Measurements from ENCODE around the gene CDH11. TPM values are rescaled to one million over a fixed set of nuclear protein-coding genes. Genes with fewer than 3 reads are reported as not detected.

CDH11 gene
- total RNA-seq, 3 donors from 2014 or later = 6.4 to 24.7 (median 12.6) TPM

DNA sequence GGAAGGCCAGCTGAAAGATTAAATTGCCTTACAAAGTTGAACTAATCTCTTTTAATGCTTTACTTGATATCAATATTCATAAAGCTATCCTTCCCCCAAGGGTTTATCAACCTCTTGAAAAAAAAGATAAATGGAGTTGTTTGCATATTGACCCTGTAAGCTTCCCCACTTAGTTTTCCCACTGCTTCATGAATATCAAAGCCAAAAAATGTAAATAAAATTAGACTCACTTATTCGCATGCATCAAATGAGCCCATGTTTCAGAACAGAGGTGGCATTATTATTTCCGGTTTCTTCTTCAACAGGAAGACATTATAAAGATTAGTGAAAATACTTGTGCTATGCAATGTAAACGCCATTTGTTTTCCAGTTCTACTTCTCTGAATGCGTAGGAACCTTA lies 150.7 kb downstream of the CDH11 start:
- H3K4me3 ChIP-seq = no peak overlapping the region

DNA sequence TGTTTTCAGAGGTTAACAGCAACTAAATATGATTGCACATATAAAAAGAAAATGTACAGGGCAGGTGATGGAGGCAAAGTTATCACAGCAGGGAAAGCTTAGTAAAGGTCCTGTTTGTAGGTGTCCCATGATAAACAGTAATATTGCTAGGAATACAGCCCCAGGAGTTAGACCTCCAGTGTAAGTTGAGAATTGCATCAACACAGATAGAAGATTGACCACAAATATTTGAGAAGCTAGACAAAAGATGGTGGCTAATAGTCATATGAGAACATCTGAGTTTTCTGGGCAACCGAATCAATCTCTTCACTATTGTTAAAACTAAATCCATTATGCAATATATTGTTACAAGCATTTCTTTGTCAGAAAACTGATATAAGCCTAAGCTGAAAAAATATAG lies 152.6 kb downstream of the CDH11 start:
- Histone ChIP-seq H3K9me3 (no peaks in the 10 kb centered on the region), H3K4me3 (no peak overlapping the region), H3K36me3 (ENCODE audit: low read depth) (no peaks in the 10 kb centered on the region), H3K4me1 (ENCODE audit: low read depth) (no peaks in the 10 kb centered on the region)
- intact Hi-C loops (cut with DNase I, micrococcal nuclease) = no loop called here
- DNase-seq (no peak), ATAC-seq (no peak)
- TF ChIP-seq, protein P1, sequence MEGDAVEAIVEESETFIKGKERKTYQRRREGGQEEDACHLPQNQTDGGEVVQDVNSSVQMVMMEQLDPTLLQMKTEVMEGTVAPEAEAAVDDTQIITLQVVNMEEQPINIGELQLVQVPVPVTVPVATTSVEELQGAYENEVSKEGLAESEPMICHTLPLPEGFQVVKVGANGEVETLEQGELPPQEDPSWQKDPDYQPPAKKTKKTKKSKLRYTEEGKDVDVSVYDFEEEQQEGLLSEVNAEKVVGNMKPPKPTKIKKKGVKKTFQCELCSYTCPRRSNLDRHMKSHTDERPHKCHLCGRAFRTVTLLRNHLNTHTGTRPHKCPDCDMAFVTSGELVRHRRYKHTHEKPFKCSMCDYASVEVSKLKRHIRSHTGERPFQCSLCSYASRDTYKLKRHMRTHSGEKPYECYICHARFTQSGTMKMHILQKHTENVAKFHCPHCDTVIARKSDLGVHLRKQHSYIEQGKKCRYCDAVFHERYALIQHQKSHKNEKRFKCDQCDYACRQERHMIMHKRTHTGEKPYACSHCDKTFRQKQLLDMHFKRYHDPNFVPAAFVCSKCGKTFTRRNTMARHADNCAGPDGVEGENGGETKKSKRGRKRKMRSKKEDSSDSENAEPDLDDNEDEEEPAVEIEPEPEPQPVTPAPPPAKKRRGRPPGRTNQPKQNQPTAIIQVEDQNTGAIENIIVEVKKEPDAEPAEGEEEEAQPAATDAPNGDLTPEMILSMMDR (IDR thresholded peaks at IDR 0.05) = no peak

More for the DNA sequence above, 150.7 kb downstream of the CDH11 start:
- no peak for ATAC-seq
- no peak for DNase-seq
- TF ChIP-seq, protein P1 (IDR thresholded peaks at IDR 0.05) = no peak
- H3K36me3 ChIP-seq (ENCODE audit: low read depth) = no peaks in the 10 kb centered on the region
- H3K4me1 ChIP-seq (ENCODE audit: low read depth) = no peaks in the 10 kb centered on the region
- H3K9me3 ChIP-seq = no peaks in the 10 kb centered on the region
- intact Hi-C loops (cut with DNase I, micrococcal nuclease) = no loop called here

DNA sequence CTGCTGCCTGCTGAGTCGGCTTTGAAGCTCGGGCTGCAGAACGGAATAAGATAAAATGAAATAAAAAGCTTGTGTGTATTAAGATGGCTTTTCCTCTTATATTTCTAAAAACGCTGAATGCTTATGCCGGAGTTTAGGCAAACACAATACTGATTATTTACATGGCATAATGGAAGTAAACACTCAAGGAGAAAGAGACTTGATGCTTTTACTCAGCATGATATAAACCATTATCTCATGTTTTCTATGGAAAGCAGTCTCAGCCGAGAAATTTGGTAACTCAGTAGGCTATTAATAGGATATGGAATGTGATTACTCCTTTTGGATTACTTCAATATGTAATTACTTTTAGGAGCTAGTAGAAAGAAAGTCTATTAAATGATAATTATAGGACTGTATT lies 153.3 kb downstream of the CDH11 start:
- TF ChIP-seq, protein P1 (IDR thresholded peaks at IDR 0.05) = no peak
- intact Hi-C loops (cut with DNase I, micrococcal nuclease) = no loop called here
- no peaks in the 10 kb centered on the region for H3K4me1 ChIP-seq (ENCODE audit: low read depth)
- DNase-seq (no peak), ATAC-seq (no peak)
- no peaks in the 10 kb centered on the region for H3K9me3 ChIP-seq
- H3K36me3 ChIP-seq (ENCODE audit: low read depth) = no peaks in the 10 kb centered on the region
- no peak overlapping the region for H3K4me3 ChIP-seq

DNA sequence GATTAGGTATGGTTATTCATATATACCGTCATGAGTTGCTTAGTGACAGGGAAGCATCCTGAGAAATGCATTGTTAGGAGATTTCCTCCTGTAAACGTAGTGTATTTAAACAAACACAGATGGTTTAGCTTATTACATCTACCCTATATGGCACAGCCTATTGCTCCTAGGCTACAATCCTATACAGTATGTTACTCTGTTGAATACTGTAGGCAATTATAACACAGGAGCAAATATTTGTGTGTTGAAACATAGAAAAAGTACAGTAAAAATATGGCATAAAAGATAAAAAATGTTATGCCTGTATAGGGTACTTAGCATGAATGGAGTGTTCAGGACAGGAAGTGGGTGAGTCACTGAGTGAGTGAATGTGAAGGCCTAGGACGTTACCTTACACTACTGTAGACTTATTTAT lies 157.7 kb downstream of the CDH11 start:
- TF ChIP-seq, protein P1 (IDR thresholded peaks at IDR 0.05) = no peak
- DNase-seq (no peak), ATAC-seq (peak; percentile 22)
- Histone ChIP-seq H3K9me3 (no peaks in the 10 kb centered on the region), H3K4me3 (no peak overlapping the region), H3K36me3 (ENCODE audit: low read depth) (no peaks in the 10 kb centered on the region), H3K4me1 (ENCODE audit: low read depth) (no peaks in the 10 kb centered on the region)
- intact Hi-C loops (cut with DNase I, micrococcal nuclease) = no loop called here

DNA sequence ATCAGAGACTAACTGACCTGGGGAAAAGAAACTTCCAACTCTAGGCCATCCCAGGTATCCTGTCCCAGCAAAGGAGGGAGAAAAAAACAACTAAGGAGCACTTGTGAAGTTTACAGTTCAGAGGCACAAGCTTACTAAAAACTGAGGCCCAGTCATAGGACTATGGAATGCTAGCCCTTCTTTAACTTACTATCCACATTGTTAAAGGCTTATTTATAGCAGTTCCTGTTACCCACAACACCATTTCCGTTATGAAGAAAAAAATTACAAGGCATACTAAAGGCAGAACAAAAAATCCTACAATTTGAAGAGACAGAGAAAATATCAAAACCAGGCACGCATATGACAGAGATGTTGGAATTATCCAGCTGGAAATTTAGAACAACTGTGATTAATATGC lies 159.1 kb downstream of the CDH11 start:
- Histone ChIP-seq H3K4me3 (no peak overlapping the region), H3K4me1 (ENCODE audit: low read depth) (no peaks in the 10 kb centered on the region), H3K36me3 (ENCODE audit: low read depth) (no peaks in the 10 kb centered on the region), H3K9me3 (no peaks in the 10 kb centered on the region)
- no peak for ATAC-seq
- DNase-seq = no peak
- intact Hi-C loops (cut with DNase I, micrococcal nuclease) = no loop called here
- TF ChIP-seq, protein P1 (IDR thresholded peaks at IDR 0.05) = no peak

DNA sequence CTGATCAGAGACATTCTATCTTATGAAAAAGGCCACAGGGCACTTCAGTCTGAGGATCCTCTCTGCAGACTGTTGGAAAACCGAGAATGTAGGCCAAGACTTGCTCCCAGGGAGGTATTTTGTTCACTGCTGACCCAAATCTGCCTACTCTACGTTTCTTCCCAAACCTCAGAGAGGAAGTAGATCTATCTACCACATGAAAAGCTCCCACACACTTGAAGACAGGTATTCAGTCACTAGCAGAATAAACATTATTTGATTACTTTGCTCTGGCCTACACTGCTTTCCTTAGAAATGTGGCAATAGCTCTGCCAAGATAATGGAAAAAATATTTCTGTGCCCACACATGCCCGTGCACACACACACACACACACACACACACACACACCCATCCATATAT lies 164.6 kb downstream of the CDH11 start:
- ATAC-seq = no peak
- H3K36me3 ChIP-seq (ENCODE audit: low read depth) = no peaks in the 10 kb centered on the region
- no peaks in the 10 kb centered on the region for H3K9me3 ChIP-seq
- intact Hi-C loops (cut with DNase I, micrococcal nuclease) = no loop called here
- no peak for DNase-seq
- no peaks in the 10 kb centered on the region for H3K4me1 ChIP-seq (ENCODE audit: low read depth)
- TF ChIP-seq, protein P1 (IDR thresholded peaks at IDR 0.05) = no peak
- no peak overlapping the region for H3K4me3 ChIP-seq

Data from mucosa of descending colon (tissue), 3 donors.